Sigmoid colon (tissue), 7 donors: ENCODE measurements around the gene MBNL1. TPM values are rescaled to one million over a fixed set of nuclear protein-coding genes. Genes with fewer than 3 reads are reported as not detected.
A peak's percentile ranks its signal among the peaks of the same experiment; 100 is the strongest.

Experiments
- DNase-seq: peaks from one replicate; pipeline ENCODE4 v3.0.0-alpha.2; 2019
- H3K27ac ChIP-seq, 4 donors: fragments of 200-600 bp; sonication (generic); one replicate each; pipeline ENCODE4 v1.5.1; 2016 to 2019; ENCODE audit warnings: mild to moderate bottlenecking in 1 of 4
- H3K27me3 ChIP-seq, 3 donors: fragments of 200-600 bp; sonication (generic); one replicate each; pipeline ENCODE4 v1.5.1; 2019; ENCODE audit warnings: mild to moderate bottlenecking in 1 of 3
- H3K36me3 ChIP-seq, 4 donors: fragments of 200-600 bp; sonication (generic); one replicate each; pipeline ENCODE4 v1.5.1; 2016 to 2019
- H3K4me1 ChIP-seq, 4 donors: fragments of 200-600 bp; sonication (generic); one replicate each; pipeline ENCODE4 v1.5.1; 2017 to 2019
- H3K4me3 ChIP-seq, 4 donors: fragments of 200-600 bp; sonication (generic); one replicate each; pipeline ENCODE4 v1.5.1; 2017 to 2019; ENCODE audit warnings: mild to moderate bottlenecking in 2 of 4, moderate library complexity in 1 of 4
- H3K9me3 ChIP-seq, 4 donors: fragments of 200-600 bp in 3 of 4; sonication (generic) in 3 of 4; one replicate each; pipeline versions ENCODE4 v1.5.1 to v1.6.1; 2013 to 2019
- EP300 ChIP-seq, 4 donors: sonication (generic); formaldehyde crosslinking; IDR thresholded peaks; one replicate each; pipeline ENCODE4 v1.6.1; 2017; ENCODE audit warnings: antibody characterized with exemption in 4 of 4
- POLR2A ChIP-seq, 2 donors: fragments of 450-650 bp; IDR thresholded peaks; one replicate each; pipeline ENCODE4 v1.6.1; 2016; ENCODE audit warnings: antibody characterized with exemption in 2 of 2, mild to moderate bottlenecking in 2 of 2, moderate library complexity in 2 of 2
- POLR2AphosphoS5 ChIP-seq, 4 donors: sonication (generic); formaldehyde crosslinking; IDR thresholded peaks; one replicate each; pipeline ENCODE4 v1.6.1; 2017; ENCODE audit warnings: antibody characterized with exemption in 4 of 4
- WGBS, 2 donors: extraction: QIAGEN DNeasy Blood & Tissue Kit; methylation state at CpG; one replicate each; pipeline ENCODE4 v1.1.7; 2013; 5-methylcytosine and 5-hydroxymethylcytosine counted together
- intact Hi-C: fragments of 100-400 bp; cut with DNase I; formaldehyde crosslinking; loops from one replicate; pipeline ENCODE4 v1.15.1; 2023
- polyA plus RNA-seq, 3 donors: library from polyadenylated mRNA; stranded (reverse); fragments of 200-250 nt; gene quantifications; one replicate each; pipeline ENCODE4 v1.2.3, GENCODE V29; 2013
- total RNA-seq, 4 donors: library from RNA; depleted of rRNA; stranded (reverse); fragments of >200 nt; gene quantifications; one replicate each; pipeline ENCODE4 v1.1.0, GENCODE V29; 2016
- TF ChIP-seq, protein P1 (sequence below), 4 experiments: fragments of 450-650 bp in 3 of 4; fragments of 200-600 bp in 1 of 4; IDR thresholded peaks; one replicate each; pipeline ENCODE4 v1.5.1; 2016 to 2019; ENCODE audit warnings: antibody characterized with exemption in 4 of 4, mild to moderate bottlenecking in 3 of 4, moderate library complexity in 2 of 4
- donor health status: healthy with polysubstance abuse.
- donor health status: Bipolar disorder and iron deficiency.
- donor health status: healthy.

Gene MBNL1
- total and polyA plus RNA-seq, 7 donors = 60.5 to 898 (median 602) TPM

DNA sequence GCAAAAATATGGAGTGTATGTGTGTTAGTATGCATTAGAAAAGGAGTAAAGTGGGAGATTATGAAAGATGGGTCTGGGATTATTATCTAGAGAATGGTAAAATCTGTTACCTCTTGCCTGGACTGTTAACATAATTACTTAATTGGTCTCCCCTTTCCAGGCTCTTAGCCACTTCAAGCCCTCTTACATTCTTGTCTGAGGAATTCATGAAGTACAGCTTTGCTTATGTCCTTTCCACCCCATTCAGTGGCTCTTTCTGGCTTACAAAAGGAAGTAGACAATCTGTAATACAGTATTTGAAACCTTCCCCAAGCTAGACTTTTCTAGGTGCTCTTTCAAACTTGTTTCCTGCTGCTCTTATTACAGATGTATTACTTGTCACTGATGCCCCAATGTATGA, 129.8 kb downstream of the MBNL1 start:
- no peak for DNase-seq
- Histone ChIP-seq H3K36me3 (peaks cover 0 to 6% (median 0%) of the 10 kb centered on the region in 4 donors), H3K4me3 (no peak overlapping the region), H3K27me3 (no peaks in the 10 kb centered on the region), H3K4me1 (peaks cover 0 to 96% (median 83%) of the 10 kb centered on the region in 4 donors), H3K27ac (peak overlapping the region; percentile 50 to 80 (median 62)), H3K9me3 (no peaks in the 10 kb centered on the region)
- intact Hi-C loops = no loop called here
- TF ChIP-seq POLR2AphosphoS5 (IDR thresholded peaks at IDR 0.05) (no peak), POLR2A (IDR thresholded peaks at IDR 0.05) (no peak), EP300 (IDR thresholded peaks at IDR 0.05) (no peak)
- TF ChIP-seq, protein P1, sequence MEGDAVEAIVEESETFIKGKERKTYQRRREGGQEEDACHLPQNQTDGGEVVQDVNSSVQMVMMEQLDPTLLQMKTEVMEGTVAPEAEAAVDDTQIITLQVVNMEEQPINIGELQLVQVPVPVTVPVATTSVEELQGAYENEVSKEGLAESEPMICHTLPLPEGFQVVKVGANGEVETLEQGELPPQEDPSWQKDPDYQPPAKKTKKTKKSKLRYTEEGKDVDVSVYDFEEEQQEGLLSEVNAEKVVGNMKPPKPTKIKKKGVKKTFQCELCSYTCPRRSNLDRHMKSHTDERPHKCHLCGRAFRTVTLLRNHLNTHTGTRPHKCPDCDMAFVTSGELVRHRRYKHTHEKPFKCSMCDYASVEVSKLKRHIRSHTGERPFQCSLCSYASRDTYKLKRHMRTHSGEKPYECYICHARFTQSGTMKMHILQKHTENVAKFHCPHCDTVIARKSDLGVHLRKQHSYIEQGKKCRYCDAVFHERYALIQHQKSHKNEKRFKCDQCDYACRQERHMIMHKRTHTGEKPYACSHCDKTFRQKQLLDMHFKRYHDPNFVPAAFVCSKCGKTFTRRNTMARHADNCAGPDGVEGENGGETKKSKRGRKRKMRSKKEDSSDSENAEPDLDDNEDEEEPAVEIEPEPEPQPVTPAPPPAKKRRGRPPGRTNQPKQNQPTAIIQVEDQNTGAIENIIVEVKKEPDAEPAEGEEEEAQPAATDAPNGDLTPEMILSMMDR (IDR thresholded peaks at IDR 0.05) = no peak

DNA sequence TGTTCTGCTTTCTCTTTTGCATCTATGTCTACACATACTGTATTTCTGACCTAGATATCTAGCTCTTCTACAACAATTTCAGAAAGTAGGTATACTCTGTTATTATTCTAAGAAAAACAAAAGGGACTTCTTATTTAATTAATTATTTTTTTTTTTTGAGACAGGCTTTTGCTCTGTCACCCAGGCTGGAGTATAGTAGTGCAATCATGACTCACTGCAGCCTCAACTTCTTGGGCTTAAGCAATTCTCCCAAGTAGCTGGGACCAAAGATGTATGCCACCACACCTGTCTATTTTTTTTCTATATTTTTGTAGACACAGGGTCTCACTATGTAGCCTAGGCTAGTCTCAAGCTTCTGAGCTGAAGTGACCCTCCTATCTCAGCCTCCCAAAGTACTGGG, 130.6 kb downstream of the MBNL1 start:
- TF ChIP-seq, protein P1 (IDR thresholded peaks at IDR 0.05) = no peak
- TF ChIP-seq POLR2AphosphoS5 (IDR thresholded peaks at IDR 0.05) (no peak), POLR2A (IDR thresholded peaks at IDR 0.05) (no peak), EP300 (IDR thresholded peaks at IDR 0.05) (no peak)
- Histone ChIP-seq H3K4me3 (no peak overlapping the region), H3K4me1 (peaks cover 0 to 96% (median 83%) of the 10 kb centered on the region in 4 donors), H3K36me3 (peaks cover 0 to 6% (median 0%) of the 10 kb centered on the region in 4 donors), H3K27ac (peak overlapping the region; percentile 50 to 80 (median 62)), H3K9me3 (no peaks in the 10 kb centered on the region), H3K27me3 (no peaks in the 10 kb centered on the region)
- no peak for DNase-seq
- intact Hi-C loops = no loop called here

DNA sequence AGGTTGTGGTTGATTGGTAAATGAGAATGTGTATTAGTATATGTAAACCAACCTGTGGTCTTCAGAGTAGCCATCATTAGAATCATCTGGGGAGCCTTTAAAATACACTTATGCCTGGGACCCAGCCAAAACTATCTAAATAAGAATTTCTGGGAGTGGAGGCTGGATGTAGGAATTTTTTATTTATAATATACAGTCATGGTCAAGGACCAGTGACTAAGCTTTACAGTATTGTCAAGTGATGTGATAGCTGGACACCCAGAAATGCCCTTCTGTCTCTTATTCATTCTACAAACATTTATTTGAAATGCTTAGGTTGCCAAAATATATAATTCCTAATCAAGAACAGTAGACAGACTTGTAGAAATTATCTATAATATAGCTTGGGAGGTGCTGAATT, 132.2 kb downstream of the MBNL1 start:
- no peaks in the 10 kb centered on the region for H3K27me3 ChIP-seq
- peak overlapping the region; percentile 47 to 80 (median 70) for H3K27ac ChIP-seq
- peaks cover 0 to 96% (median 81%) of the 10 kb centered on the region in 4 donors for H3K4me1 ChIP-seq
- no peaks in the 10 kb centered on the region for H3K9me3 ChIP-seq
- intact Hi-C loops = no loop called here
- TF ChIP-seq EP300 (IDR thresholded peaks at IDR 0.05) (no peak), POLR2A (IDR thresholded peaks at IDR 0.05) (no peak), POLR2AphosphoS5 (IDR thresholded peaks at IDR 0.05) (no peak)
- TF ChIP-seq, protein P1 (IDR thresholded peaks at IDR 0.05) = no peak
- H3K4me3 ChIP-seq = no peak overlapping the region
- DNase-seq = no peak
- H3K36me3 ChIP-seq = peaks cover 0 to 4% (median 0%) of the 10 kb centered on the region in 4 donors

DNA sequence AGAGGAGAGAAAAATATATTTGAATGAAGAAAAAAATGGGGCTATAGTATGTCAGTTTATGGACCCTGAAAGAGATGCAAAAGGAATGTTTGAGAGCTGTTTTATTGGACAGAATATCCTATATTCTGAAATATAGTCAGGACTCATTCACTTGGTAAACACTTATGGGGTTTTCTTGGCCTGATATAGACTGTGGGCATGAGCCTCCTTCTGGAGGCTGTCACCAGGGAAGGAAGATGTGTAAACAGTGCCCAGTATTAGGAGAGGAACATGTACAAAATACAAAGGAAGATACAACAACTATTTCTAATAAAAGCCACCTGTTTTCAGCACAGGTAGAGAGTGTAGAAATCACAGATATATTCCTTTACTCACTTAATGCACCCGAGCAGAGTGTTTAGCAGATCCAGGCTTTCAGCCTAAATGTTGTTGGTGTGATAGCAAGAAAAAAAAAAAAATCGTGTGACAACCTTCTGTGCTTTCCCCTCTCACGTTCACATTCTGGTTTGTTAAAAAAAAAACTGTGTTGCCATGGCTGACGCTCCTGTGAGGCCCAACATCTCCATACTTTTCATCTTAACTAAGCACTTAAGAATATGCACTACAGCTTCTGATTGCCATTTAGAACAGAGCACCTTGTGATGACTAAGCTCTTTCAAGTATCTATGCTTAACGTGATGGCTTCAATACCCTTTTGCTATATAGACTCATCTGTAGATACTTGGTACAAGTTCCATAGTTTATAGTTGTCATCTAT, 134.1 kb downstream of the MBNL1 start:
- intact Hi-C loops = no loop called here
- no peaks in the 10 kb centered on the region for H3K9me3 ChIP-seq
- H3K27me3 ChIP-seq = no peaks in the 10 kb centered on the region
- no peak for DNase-seq
- H3K4me3 ChIP-seq = no peak overlapping the region
- WGBS, 2 donors = 54 to 66% methylated on average over 5 of the region's 5 CpGs
- peaks cover 0 to 96% (median 84%) of the 10 kb centered on the region in 4 donors for H3K4me1 ChIP-seq
- TF ChIP-seq, protein P1 (IDR thresholded peaks at IDR 0.05) = no peak
- TF ChIP-seq EP300 (IDR thresholded peaks at IDR 0.05) = no peak
- TF ChIP-seq POLR2A (IDR thresholded peaks at IDR 0.05) = no peak
- no peak for TF ChIP-seq POLR2AphosphoS5 (IDR thresholded peaks at IDR 0.05)
- H3K36me3 ChIP-seq = no peaks in the 10 kb centered on the region
- peak overlapping the region; percentile 67 to 80 (median 76) for H3K27ac ChIP-seq
